Psoas muscle (tissue), 8 donors: ENCODE results near the gene CD79B. TPM values are rescaled to one million over a fixed set of nuclear protein-coding genes. Genes with fewer than 3 reads are reported as not detected.

Experiments used
- ATAC-seq, 4 donors: fragments of 200-7000 bp; cut with Tn5 transposase; one replicate each; pipeline ENCODE4 v1.9.1; 2020; ENCODE audit warnings: moderate library complexity in 3 of 4, mild to moderate bottlenecking in 2 of 4
- DNase-seq, 2 donors: peaks; one replicate each; pipeline ENCODE4 v3.0.0-alpha.2; 2020
- H3K27ac ChIP-seq: fragments of 200-600 bp; one replicate; pipeline ENCODE4 v1.8.0; 2022
- H3K27me3 ChIP-seq, 3 donors: fragments of 200-600 bp in 1 of 3; one replicate each; pipeline versions ENCODE4 v1.6.1 to v1.8.0; 2013 to 2022; ENCODE audit warnings: low read length in 2 of 3, mild to moderate bottlenecking in 2 of 3, moderate library complexity in 1 of 3; ENCODE audit not compliant: insufficient read depth in 3 of 3
- H3K36me3 ChIP-seq, 2 donors: fragments of 200-600 bp in 1 of 2; one replicate each; pipeline versions ENCODE4 v1.6.1 to v1.8.0; 2013 to 2022; ENCODE audit warnings: low read depth in 1 of 2, mild to moderate bottlenecking in 1 of 2, moderate library complexity in 1 of 2; ENCODE audit not compliant: insufficient read depth in 1 of 2
- H3K4me1 ChIP-seq: fragments of 200-600 bp; one replicate; pipeline ENCODE4 v1.8.0; 2022
- H3K4me3 ChIP-seq: fragments of 200-600 bp; one replicate; pipeline ENCODE4 v1.8.0; 2022; ENCODE audit warnings: mild to moderate bottlenecking
- H3K9me3 ChIP-seq: fragments of 200-600 bp; one replicate; pipeline ENCODE4 v1.8.0; 2022
- CTCF ChIP-seq: fragments of 200-600 bp; IDR thresholded peaks from one replicate; pipeline ENCODE4 v1.8.0; 2022; ENCODE audit warnings: antibody characterized with exemption
- WGBS, 3 donors: extraction: QIAGEN DNeasy Blood & Tissue Kit; methylation state at CpG; one replicate each; pipeline versions ENCODE4 v1.1.6 to v1.1.7; 2013; 5-methylcytosine and 5-hydroxymethylcytosine counted together
- intact Hi-C, 2 donors: fragments of 100-400 bp; cut with DNase I; formaldehyde crosslinking; loops; one replicate each; pipeline versions ENCODE4 v1.11.0 to v1.14.2; 2022
- polyA plus RNA-seq, 3 donors: library from polyadenylated mRNA; stranded (reverse); fragments of 200-250 nt; gene quantifications; one replicate each; pipeline ENCODE4 v1.2.3, GENCODE V29; 2013
- total RNA-seq, 4 donors: library from RNA; stranded (reverse); fragmentation: NEBNext Ultra II Directional in 2 of 4; extraction: Animal tissue kit (Norgen Biotek cat#: 25700) in 2 of 4; gene quantifications; one replicate each; pipeline versions ENCODE4 v1.2.1 to v1.2.4, GENCODE V29; 2021 to 2023
- donor health status: healthy with polysubstance abuse.
- donor health status: DM: no; HTN: no; CAD: no; lungs with moderate emphysema.
- donor health status: Bipolar disorder and iron deficiency.
- donor health status: healthy.
- donor health status: DM: yes; HTN: yes; CAD: no.
- donor health status: DM: no; HTN: no; CAD: no.
- donor health status: DM: no; HTN: no; CAD: no.
- donor health status: DM: yes; HTN: yes; CAD: no.

The CD79B gene
- total and polyA plus RNA-seq, 7 donors: 1.9 to 5.7 (median 3.7) TPM

GRCh38 chr17:63942309-63942985 is 10.3 kb upstream of the CD79B start:
- no peak overlapping the region for H3K4me3 ChIP-seq
- no peaks in the 10 kb centered on the region for H3K9me3 ChIP-seq
- H3K4me1 ChIP-seq: peaks cover 11% of the 10 kb centered on the region
- WGBS, 3 donors: 91 to 95% (median 93%) methylated on average over 21 of the region's 21 CpGs
- H3K36me3 ChIP-seq: peaks cover 0 to 77% of the 10 kb centered on the region in 2 donors
- intact Hi-C loops: no loop called here
- H3K27me3 ChIP-seq: no peaks in the 10 kb centered on the region
- ATAC-seq: no peak
- no peak for DNase-seq
- TF ChIP-seq CTCF: no peak
- no peak overlapping the region for H3K27ac ChIP-seq

GRCh38 chr17:63941751-63942150 is 9.6 kb upstream of the CD79B start:
- intact Hi-C loops: no loop called here
- peaks cover 0 to 71% of the 10 kb centered on the region in 2 donors for H3K36me3 ChIP-seq
- H3K4me3 ChIP-seq: no peak overlapping the region
- H3K27ac ChIP-seq: no peak overlapping the region
- H3K9me3 ChIP-seq: no peaks in the 10 kb centered on the region
- H3K27me3 ChIP-seq: no peaks in the 10 kb centered on the region
- TF ChIP-seq CTCF: no peak
- DNase-seq: no peak
- ATAC-seq: no peak
- WGBS, 3 donors: 78 to 89% (median 81%) methylated on average over 23 of the region's 23 CpGs
- peaks cover 11% of the 10 kb centered on the region for H3K4me1 ChIP-seq

- 91 to 98% (median 97%) methylated on average over 12 of the region's 12 CpGs for WGBS, 3 donors
- TF ChIP-seq CTCF: no peak
- intact Hi-C loops: no loop called here
- Histone ChIP-seq H3K27ac (no peak overlapping the region), H3K4me3 (no peak overlapping the region), H3K4me1 (peaks cover 11% of the 10 kb centered on the region), H3K27me3 (no peaks in the 10 kb centered on the region), H3K9me3 (no peaks in the 10 kb centered on the region), H3K36me3 (peaks cover 0 to 71% of the 10 kb centered on the region in 2 donors)
- no peak for DNase-seq
- ATAC-seq: no peak
Observed at GRCh38 chr17:63941162-63941561, 9.0 kb upstream of the CD79B start.

GRCh38 chr17:63940584-63940983 is 8.5 kb upstream of the CD79B start:
- Histone ChIP-seq H3K36me3 (peaks cover 0 to 66% of the 10 kb centered on the region in 2 donors), H3K27me3 (no peaks in the 10 kb centered on the region), H3K4me3 (no peak overlapping the region), H3K27ac (no peak overlapping the region), H3K4me1 (peaks cover 11% of the 10 kb centered on the region), H3K9me3 (no peaks in the 10 kb centered on the region)
- 89 to 98% (median 91%) methylated on average over 13 to 14 of the region's 14 CpGs for WGBS, 3 donors
- TF ChIP-seq CTCF: no peak
- DNase-seq (no peak), ATAC-seq (no peak)
- intact Hi-C loops: no loop called here

- ATAC-seq: no peak
- 36 to 62% (median 57%) methylated on average over 6 of the region's 6 CpGs for WGBS, 3 donors
- no peak for TF ChIP-seq CTCF
- no peaks in the 10 kb centered on the region for H3K27me3 ChIP-seq
- no peaks in the 10 kb centered on the region for H3K9me3 ChIP-seq
- intact Hi-C loops: no loop called here
- H3K27ac ChIP-seq: no peak overlapping the region
- H3K4me3 ChIP-seq: no peak overlapping the region
- peak in 1 of 2 donors; percentile 26 for DNase-seq
- H3K36me3 ChIP-seq: peaks cover 0 to 59% of the 10 kb centered on the region in 2 donors
- H3K4me1 ChIP-seq: peaks cover 4% of the 10 kb centered on the region
Observed at GRCh38 chr17:63939884-63940283, 7.8 kb upstream of the CD79B start.
